ENCODE data around the gene BIRC2. TPM values are rescaled to one million over a fixed set of nuclear protein-coding genes. Genes with fewer than 3 reads are reported as not detected.

BIRC2 gene
- total RNA-seq, 1 experiment from 2014 or later, result 28.2 TPM

GRCh38 chr11:102422817-102423712 is 76.1 kb downstream of the BIRC2 start:
- no CpG with 5 or more reads among the region's 4 CpGs for WGBS (ENCODE audit: extremely low coverage, insufficient read length, low lambda C conversion rate)
- peaks cover 4 to 8% of the 10 kb centered on the region in 2 experiments for H3K4me1 Mint-ChIP-seq

More at GRCh38 chr11:102422817-102423712, 76.1 kb downstream of the BIRC2 start:
- no peak overlapping the region for H2BK12ac ChIP-seq (ENCODE audit: insufficient read length, low read depth, low read length)
- no peak overlapping the region for H3K56ac ChIP-seq (ENCODE audit: insufficient read length, low read depth, low read length)
- H2BK20ac ChIP-seq (ENCODE audit: low read depth, low read length, poor library complexity, severe bottlenecking), result no peak overlapping the region
- no peak overlapping the region for H3K23ac ChIP-seq (ENCODE audit: insufficient read length, low read depth, low read length)
- no peaks in the 10 kb centered on the region for H3K79me1 ChIP-seq (ENCODE audit: insufficient read depth, low read depth, low read length, poor library complexity, severe bottlenecking)
- H3K4me1 ChIP-seq (ENCODE audit: insufficient read depth, low read length), result no peaks in the 10 kb centered on the region
- no peak overlapping the region for H2AK5ac ChIP-seq (ENCODE audit: insufficient read length, low read length)
- no peak overlapping the region for H4K91ac ChIP-seq (ENCODE audit: insufficient read length, low read depth, low read length)
- H3T11ph ChIP-seq (ENCODE audit: low read length), result no peak overlapping the region
- Mint-ChIP-seq H3K4me3 (no peak overlapping the region), H3K36me3 (ENCODE audit: insufficient read depth in 1 of 3, low read depth in 3 of 3) (peaks cover 12 to 15% (median 15%) of the 10 kb centered on the region in 3 experiments), H3K9me3 (peaks cover 2 to 11% of the 10 kb centered on the region in 2 experiments), H3K27me3 (ENCODE audit: low read depth) (no peaks in the 10 kb centered on the region), H3K27ac (peak overlapping the region in 1 of 3 experiments; percentile 21; a peak in 1 of 7 replicates)
- no peak overlapping the region for H3K9ac ChIP-seq (ENCODE audit: extremely low read depth, insufficient read length, low read length)
- no peaks in the 10 kb centered on the region for H3K27me3 ChIP-seq (ENCODE audit: insufficient read depth, low read length)
- H2BK5ac ChIP-seq (ENCODE audit: insufficient read length, low read length), result no peak overlapping the region
- no peak overlapping the region for H2BK120ac ChIP-seq (ENCODE audit: low read depth, low read length, poor library complexity, severe bottlenecking)
- no peak overlapping the region for H4K5ac ChIP-seq (ENCODE audit: insufficient read length, low read depth, low read length)
- no peaks in the 10 kb centered on the region for H3K23me2 ChIP-seq (ENCODE audit: insufficient read length, low read depth, low read length, poor library complexity, severe bottlenecking)
- no peak overlapping the region for H2BK15ac ChIP-seq (ENCODE audit: low read depth, low read length)
- no peak overlapping the region for H3K4me2 ChIP-seq (ENCODE audit: insufficient read depth, insufficient read length, low read length)
- no peak for DNase-seq
- H3K9me3 ChIP-seq (ENCODE audit: control insufficient read depth, low read depth, low read length), result no peaks in the 10 kb centered on the region
- no peak overlapping the region for H4K8ac ChIP-seq (replicated peaks; ENCODE audit: insufficient read length, low read depth, low read length)
- no peak overlapping the region for H3K18ac ChIP-seq (ENCODE audit: insufficient read length, low read depth, low read length)
- no peak for TF ChIP-seq CTCF (conservative IDR thresholded peaks at IDR 0.05)
- H4K20me1 ChIP-seq (ENCODE audit: control insufficient read depth, insufficient read depth, insufficient read length), result no peaks in the 10 kb centered on the region
- H3K27ac ChIP-seq (ENCODE audit: insufficient read length, low read depth, low read length), result no peak overlapping the region
- H3K79me2 ChIP-seq (ENCODE audit: insufficient read depth, low read length), result no peaks in the 10 kb centered on the region
- H2AFZ ChIP-seq (ENCODE audit: low read length), result no peak overlapping the region
- H3K4ac ChIP-seq (ENCODE audit: low read depth, low read length), result no peak overlapping the region
- H3K14ac ChIP-seq (ENCODE audit: insufficient read depth, low read length), result no peak overlapping the region
